SH-SY5Y (cell line): Measurements from ENCODE around the gene SPTLC2.

Source experiments
- GATA2 ChIP-seq: IDR thresholded peaks from 2 replicates; pipeline ENCODE4 v1.6.1; 2011; ENCODE audit warnings: mild to moderate bottlenecking, low read depth, low read length
- GATA3 ChIP-seq: IDR thresholded peaks from 2 replicates; pipeline ENCODE4 v1.6.1; 2011; ENCODE audit warnings: low read depth, mild to moderate bottlenecking, low read length, moderate library complexity

GRCh38 chr14:77562681-77563080 lies 53.8 kb downstream of the SPTLC2 start:
- no peak for TF ChIP-seq GATA2
- TF ChIP-seq GATA3, result no peak
